Dermis microvascular lymphatic vessel endothelial cell (primary cell): ENCODE data around the gene CTSD. TPM values are rescaled to one million over a fixed set of nuclear protein-coding genes. Genes with fewer than 3 reads are reported as not detected.

Experiments used
- DNase-seq, 2 donors: peaks; one replicate each; pipeline versions ENCODE4 v3.0.0 to v3.0.0-alpha.2; 2010; ENCODE audit warnings: low read depth in 2 of 2
- total RNA-seq: library from RNA; depleted of rRNA; stranded (reverse); fragments of >200 nt; gene quantifications from 2 replicates; pipeline ENCODE4 v1.2.1, GENCODE V29; 2014

Gene CTSD
- total RNA-seq, 1 donor from 2014 or later: 105 TPM

DNA sequence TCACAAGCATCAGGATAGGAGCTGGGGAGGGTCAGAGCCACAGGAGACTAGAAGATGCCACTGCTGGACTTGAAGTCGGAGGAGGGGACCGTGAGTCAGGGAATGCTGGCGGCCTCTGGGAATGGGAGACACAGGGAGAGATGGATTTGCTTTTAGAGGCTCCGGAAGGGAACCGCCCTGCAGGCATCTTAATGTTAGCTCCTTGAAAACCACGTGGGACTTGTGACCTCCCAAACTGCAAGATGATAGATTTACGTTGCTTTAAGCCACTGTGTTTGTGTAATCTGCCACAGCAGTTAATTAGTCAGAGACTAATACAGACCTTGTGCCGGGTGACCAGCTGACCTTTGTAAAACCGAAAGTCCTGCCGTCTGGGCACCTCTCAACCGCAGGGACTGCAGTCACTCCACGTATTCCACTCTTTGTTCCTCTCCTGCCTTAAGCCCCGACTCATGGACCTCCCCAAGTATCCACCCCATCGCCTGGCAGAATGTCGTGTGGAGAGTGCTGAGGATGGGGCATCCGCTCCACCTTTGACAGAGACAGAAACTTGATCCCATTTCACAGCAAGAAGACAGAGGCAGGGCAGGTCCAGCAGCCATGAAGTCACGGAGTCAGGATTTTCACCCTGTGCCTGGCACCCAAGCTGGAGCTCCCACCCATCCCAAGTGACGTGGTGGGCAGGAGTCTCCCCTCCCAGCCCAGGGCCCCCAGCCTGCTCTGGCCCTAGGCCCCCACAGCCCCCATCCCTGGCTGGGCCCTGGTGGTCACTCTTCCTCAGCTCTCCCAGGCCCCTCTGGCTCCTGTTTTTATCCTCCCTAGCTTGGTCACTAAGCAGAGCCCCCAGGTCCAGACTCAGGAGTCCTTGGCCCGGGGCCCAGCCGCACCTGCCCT is 19.4 kb upstream of the CTSD start:
- DNase-seq: no peak

DNA sequence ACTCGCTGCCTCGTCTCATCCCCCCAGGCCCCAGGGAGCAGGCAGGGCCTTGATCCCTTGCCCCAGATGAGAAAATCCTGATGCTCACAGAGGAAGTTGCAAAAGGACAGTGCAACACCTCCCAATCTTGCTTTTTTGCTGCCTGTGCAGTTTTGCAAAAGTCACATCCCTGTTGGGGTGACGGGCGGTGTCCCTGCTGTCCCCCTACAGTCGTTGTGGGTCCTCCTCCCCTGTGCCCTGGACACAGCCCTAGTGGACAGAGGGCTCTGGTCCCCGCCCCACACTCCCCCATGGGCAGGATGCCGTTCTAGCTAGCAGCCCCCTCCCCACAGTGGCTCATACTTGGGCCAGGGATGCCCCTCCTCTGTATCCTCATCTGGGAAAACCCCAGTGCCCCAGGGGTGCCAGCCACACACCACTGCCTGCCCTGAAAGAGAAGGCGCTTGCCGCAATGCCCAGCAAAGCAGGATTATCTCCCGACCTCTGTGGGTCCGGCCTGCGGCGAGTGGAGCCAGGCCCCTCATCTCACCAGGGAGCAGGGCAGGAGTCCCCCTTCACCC is 18.4 kb upstream of the CTSD start:
- DNase-seq: no peak

DNA sequence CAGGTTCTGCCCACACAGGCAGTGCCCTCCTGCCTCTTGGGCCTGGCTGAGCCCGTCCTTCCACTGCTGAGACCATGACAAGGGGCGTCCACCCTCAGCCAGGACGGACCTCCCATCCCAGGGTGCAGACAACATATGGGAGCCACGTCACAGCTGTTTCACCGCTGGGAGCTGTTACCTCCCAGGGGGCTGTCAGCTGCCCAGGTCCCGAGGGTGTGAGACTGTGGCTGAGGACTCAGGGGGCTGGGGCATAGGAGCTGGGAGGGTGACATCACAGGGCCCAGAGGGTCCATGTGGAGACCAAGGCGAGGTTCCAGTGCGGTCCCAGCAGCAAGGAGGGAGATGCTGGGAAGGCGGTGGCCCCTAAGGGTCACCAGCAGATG is 17.9 kb upstream of the CTSD start:
- no peak for DNase-seq

DNA sequence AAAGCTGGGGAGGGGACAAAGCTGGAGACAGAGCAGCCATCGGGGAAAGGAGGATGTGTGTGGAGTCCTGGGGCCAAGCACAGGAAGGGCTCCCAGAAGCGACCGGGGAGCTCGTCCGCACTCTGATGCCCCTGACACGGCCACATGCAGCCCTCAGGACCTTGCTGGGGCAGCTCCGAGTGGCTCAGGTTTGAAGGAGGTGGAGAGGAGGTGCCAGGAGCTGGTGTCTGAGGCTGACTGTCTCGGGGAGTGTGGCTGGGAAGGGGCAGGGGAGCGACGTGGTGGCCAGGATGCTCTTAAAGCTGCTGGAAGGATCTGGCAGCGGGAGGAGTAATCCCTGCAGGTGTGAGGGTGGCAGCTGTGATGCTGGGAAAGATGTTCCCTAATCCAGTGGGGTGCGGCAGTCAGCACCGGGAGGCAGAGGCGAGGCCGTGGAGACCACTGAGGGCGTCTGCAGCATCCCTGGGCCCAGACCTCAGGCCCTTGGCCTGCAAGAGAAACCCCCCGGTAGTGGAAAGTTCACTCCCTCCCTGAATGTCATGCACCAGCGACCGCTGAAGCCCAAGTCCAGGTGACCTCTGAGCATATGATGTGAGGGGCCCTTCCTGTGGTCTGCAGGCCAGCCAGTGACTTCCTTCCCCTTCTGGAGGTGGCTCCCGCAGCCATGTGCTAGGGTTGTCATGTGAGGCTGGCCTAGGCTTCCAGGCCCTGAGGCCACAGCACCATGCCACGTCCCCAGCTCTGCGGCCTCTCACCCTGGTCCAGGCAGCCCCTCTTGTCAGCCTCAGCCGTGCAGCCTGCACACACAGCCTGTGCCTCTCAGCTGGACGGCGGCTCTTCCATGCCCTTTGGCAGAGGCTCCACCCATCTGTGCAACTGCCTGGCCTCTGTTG is 17.2 kb upstream of the CTSD start:
- no peak for DNase-seq

DNA sequence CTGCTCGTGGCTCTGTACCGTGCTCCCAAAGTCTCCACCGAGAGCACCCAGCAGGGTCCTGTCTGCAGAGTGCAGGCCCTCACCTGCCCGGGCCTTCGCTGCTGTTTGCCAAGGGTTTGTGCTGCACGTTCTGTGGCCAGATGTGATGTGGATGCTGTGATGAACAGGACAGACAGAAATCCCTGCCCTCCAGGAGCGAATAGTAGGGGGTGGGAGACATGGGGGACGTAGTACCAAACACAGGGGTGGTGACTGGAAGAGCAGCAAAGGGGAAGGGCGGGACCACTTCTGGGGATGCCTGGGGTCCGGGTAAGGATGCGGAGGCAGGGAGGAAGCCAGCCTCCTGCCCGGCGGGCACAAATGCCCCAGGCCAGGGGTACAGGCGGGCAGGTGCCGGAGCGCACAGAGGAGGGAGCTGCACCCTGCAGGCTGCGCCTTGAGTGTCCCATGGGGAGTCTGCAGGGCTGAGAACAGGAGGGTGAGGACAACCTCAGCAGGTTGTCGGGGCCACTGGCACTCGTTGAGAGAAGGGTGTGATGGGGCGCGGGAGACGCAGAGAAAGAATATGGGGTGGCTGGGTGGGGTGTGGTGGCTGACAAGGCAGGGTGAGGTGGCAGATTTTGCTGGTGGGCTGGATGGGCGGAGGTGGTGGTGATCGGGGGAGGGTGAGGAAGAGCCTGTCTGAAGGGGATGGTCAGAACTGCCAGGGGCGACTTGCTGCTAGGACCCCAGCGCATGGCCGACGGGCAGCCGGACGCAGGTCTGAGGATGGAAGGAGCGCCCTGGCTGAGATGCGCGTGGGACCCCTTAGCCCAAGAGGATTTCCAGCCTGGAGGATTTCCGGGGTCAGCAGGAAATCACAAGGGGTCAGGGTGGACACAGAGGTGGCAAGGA is 16.3 kb upstream of the CTSD start:
- DNase-seq: no peak

DNA sequence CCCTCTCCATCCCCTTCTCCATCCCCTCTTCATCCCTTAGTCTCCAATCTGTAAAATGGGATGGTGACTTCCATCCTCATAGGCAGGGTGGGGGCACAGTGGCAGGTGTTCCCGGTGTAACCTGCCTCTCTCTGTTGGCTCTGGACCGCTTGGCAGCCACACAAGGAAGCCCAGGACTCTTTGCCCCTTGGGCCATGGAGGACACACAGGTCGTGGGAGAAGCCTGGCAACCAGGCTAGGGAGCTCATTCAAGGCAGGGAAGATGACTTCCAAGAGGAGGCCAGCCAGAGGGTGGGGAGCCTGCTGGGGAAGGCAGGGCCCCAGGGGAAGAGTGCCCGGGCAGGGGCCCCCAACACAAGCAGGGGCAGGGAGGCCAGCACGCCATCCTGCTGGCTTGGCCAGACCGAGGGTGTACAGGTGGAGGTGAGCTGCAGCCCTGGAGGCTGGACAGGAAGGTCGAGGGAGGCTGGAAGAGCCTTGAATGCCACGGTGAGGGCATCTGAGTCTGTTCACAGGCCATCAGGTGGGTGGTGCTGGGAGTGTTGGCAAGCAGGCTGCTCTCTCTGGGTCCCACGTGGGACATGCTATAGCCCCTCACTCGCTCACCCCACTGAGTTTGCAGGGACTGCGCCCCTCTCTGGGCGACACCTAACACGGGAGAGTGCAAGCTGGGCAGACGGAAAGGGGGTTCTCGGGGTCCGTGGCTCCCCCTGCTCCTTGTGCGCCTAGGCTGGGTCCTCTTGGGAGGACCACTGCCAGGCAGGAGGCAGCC is 15.5 kb upstream of the CTSD start:
- DNase-seq: no peak

DNA sequence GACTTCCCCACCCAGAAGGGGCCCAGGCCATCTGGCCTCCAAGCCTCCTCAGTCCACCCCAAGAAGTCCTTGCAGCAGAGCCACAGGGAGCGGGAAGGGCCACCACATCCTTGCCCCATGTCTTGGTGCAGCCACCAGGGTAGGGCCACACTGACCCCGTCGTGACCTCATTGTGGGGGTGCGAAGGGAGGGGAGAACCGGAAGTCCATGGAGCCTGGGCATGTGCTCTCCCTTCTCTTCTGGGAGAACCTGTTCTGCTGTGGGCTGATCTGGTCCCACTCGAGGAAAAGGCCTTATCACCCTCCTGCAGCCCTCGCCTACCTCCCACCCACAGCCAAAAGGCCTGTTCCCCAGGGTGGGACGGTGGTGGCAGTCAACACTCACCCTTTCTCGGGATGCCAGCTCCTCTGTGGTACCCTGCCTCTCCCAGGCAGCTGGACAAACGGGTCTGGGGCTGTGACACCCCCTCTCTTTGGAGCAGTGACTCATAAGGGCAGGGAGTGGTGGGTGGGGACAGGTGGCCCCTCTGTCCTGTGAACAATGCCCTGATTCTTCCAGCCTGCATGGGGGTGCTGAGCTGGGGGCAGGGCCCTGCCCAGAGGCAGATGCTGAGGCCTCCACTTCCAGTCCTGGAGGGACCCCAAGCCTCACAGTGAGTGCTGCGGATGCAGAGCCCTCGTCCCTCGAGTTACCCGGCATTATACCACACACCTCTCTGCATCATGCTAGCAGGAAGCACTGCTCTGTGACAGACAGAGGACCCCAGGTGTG is 14.6 kb upstream of the CTSD start:
- no peak for DNase-seq

DNA sequence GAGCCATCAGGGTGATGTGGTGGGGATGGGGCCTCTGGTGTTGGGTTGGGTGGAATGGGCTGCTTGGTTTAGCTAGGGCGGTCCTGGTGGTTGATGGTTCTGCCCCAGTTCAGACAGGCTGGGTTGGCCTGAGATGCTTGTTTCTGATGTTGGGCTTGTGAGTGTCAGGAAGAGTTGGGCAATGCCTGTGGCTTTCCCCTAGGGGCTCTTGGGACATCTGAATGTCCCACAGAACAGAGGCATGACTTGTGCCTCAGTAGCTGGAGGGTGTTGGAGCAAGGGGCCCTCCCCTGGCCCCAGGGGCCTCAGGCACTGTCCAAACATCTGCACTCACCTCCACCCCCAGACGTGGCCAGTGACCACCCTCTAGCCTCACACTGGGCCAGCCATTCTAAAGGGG is 14.0 kb upstream of the CTSD start:
- DNase-seq: no peak

DNA sequence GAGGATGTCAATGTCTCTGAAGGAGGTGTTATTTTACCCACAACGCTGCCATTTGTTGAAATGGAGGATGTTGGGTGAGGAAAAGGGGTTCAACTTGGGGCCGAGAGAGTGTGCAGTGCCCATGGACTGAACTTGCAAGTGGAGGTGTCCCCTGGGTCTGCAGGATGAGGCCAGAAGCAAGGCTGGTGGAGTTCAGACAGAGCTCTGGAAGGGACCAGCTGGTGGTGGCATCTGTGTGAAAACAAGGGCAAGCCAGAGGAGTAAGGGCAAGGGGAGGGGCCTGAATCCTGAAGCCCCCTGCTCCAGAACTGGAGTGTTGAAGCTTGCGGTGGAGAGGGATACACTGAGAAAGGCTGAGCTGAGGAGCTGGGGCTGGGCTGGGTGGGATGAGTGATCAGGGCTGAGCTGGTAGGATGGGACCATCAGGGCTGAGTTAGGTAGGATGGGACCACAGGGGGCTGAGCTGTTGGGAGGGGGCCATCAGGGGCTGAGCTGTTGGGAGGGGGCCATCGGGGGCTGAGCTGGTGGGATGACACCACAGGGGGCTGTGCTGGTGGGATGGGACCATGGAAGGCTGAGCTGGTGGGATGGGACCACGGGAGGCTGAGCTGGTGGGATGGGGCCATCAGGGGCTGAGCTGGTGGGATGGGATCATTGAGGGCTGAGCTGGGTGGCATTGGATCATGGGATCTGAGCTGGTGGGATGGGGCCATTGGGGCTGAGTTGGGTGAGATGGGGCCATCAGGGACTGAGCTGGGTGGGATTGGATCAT is 13.4 kb upstream of the CTSD start:
- DNase-seq: no peak

DNA sequence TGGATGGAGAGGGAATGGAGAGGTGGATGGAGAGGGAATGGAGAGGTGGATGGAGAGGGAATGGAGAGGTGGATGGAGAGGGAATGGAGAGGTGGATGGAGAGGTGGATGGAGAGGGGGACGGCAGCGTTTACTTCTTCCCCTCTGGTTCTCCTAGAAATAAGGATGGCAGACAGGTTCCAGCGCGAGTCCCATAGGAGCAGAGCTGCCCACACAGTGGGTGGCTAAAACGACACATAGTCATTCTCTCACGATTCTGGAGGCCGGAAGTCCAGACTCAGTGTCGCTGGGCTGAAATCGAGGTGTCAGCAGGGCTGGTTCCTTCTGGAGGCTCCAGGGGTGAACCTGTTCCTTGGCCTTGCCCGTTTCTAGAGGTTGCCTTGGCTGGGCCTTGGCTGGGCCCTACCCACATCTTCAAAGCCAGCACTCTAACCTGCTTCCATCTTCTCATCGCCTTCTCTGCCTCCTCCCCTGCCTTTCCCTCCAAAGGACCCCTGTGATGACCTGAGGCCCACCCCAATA is 12.7 kb upstream of the CTSD start:
- no peak for DNase-seq

DNA sequence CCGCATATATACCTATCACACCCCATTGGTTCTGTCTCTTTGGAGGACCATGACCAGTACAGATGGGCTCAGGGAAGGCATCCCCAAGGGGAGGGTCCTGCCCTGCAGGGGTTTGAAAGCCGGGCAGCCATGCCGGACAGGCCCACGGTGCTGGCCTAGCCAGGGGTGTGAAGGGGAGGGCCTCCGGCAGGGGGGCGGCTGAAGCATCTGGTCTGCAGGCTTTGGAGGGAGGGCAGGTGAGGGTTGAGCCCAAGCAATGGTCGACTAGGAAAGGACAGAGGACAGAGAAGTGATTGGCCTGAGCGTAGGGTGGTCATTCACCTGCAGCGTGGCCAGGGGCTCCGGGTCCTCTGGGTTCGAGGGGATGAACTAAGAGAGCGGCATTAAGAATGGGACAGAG is 11.2 kb upstream of the CTSD start:
- no peak for DNase-seq

DNA sequence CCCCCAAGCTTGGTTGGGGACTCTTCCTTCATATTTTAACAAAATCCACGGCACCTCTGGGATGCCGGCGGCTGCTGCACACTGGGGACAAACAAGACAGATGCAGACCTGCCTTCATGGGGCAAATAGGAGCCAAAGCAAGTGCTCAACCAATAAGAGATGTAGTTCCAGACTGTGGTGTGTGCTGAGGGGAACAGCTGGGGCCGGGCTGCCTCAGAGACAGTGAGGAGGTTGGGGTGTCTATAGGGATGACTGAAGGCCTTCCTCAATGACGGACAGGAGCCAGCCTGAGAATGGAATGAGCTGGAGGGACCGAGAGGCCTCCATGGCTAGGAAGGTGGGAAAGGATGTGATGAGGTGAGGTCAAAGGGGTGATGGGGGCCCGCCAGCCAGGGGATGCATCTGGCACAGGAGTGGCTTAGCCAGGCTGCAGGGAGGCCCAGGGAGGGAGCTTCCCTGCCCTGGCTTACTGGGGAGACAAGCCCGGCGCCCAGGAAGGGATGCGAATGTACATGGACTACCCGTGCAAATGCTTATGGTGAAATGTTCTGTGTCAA is 10.3 kb upstream of the CTSD start:
- no peak for DNase-seq

DNA sequence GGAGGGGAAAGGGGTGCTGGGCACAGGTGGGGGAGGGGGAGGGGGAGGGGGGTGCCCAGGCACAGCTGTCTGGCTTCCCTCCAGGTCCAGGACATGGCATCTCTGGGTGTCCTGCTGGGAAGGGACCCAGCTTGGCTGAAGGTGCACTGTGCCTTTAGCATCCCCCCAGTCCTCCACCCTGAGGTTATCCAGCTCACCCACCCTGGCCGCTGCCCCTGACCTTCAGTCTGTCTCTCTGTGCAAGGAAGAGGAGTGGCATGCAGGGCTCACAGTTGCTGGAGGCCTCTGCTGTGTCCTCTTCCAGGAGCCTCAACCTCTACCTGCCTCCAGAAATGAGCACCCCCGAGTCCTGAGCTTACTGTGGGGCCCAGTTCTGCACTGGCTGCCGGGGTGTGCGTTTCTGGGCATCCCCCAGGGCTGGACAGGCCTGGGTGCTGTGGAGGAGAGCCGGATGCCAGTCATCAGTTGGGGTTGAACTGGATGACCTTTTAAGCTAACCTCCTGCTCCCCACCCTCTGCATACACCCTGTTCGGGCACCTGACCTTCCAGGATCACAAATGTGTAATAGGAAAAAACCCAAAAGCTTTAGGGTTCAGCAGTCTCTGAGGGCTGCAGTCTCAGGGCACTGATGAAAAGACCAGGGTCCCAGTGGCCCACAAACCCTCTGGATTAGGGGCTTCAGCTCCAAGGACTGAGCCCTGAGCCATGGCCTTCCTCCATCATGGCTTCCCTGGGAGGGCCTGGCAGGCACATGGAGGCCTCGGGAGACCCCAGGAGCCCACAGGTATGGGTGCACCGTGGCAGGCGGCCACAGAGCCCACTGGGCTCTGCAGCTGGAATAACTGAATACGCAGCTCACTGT is 9.6 kb upstream of the CTSD start:
- no peak for DNase-seq

DNA sequence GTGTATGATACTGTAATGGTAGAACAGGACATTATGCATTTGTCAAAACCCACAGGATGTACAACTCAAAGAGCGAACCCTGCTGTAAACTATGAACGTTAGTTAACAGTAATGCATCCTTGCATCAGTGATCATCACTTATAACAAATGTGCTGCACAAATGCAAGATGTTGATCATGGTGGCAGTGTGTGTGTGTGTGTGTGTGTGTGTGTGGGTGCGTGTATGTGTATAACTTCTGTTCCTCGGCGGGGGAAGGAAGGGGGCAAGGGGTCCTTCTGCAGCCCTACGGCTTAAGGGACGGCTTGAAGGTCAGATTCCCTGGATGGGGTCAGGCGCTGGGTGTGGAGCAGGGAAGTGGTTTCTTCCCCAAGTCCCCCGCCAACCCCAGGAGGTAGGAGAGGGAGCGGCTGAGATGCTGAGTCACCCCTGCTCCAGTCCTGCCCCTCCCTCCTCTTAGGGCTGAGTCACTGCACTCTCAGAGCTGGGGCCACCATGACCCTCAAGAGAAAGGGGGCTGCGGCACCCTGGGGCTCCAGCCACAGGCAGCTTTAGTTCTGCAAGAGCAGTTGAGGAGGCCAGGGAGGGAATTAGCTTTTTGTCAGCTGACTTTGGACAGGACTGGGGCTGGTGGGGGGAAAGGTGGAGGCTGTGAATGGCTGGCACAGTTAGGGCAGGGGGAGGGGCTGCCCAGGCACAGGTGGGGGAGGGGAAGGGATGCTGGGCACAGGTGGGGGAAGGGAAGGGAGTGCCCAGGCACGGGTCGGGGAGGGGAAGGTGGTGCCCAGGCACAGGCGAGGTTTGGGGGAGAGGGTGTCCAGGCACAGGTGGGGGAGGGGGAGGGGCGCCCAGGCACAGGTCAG is 8.8 kb upstream of the CTSD start:
- peak in 1 of 2 donors; percentile 68 for DNase-seq

DNA sequence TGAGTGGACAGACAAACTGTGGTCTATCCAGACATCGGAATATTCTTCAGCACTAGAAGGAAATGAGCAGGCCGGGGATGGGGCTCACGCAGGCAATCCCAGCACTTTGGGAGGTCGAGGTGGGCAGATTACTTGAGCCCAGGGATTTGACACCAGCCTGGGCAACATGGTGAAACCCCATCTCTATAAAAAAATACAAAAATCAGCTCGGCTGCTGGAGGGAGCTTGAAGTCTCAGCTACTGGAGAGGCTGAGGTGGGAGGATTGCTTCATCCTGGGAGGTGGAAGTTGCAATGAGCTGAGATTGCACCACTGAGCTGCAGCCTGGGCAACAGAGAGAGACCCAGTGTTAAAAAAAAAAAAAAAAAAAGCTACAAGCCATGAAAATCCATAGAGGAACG is 8.0 kb upstream of the CTSD start:
- DNase-seq: no peak

DNA sequence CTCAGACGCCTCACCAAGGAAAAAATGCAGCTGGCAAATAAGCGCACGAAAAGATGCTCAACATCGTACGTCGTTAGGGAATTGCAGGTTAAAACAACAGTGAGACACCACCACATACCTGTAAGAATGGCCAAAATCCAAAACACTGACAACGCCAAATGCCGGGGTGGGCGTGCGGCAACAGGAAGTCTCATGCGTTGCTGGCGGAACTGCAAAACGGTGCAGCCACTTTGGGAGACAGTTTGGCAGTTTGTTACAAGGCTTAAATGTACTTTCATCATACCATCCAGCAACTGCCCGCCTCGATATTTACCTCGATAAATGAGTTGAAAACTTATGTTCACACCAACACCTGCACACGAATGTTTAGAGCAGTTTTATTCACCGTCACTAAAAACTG is 7.5 kb upstream of the CTSD start:
- DNase-seq: no peak

DNA sequence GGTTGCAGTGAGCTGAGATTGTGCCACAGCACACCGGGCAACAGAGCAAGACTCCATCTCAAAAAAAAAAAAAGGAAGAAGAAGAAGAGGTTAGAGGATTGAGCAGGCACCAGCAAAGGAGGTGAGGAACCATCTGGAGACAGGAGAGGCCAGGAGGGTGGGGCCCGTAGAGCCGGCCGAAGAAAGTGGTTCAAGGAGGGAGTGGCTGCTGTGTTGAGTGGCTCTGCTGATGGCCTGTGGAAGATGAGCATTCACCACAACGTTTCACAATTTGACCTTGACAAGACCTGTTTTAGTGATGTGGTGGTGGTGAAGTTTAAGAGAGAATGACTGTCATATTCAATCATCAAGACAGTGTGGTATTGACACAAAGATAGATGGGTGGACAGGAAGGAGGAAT is 6.8 kb upstream of the CTSD start:
- no peak for DNase-seq
